22Rv1 (cell line): Measurements from ENCODE around the gene SMYD1.

Experiments used
- ZFX ChIP-seq: fragments of 450-650 bp; IDR thresholded peaks from 2 replicates; pipeline ENCODE4 v1.6.1; 2017; ENCODE audit warnings: antibody characterized with exemption, borderline replicate concordance
- TF ChIP-seq, protein P1 (sequence below): fragments of 450-650 bp; IDR thresholded peaks from 2 replicates; pipeline ENCODE4 v1.5.1; 2017; ENCODE audit warnings: mild to moderate bottlenecking

DNA sequence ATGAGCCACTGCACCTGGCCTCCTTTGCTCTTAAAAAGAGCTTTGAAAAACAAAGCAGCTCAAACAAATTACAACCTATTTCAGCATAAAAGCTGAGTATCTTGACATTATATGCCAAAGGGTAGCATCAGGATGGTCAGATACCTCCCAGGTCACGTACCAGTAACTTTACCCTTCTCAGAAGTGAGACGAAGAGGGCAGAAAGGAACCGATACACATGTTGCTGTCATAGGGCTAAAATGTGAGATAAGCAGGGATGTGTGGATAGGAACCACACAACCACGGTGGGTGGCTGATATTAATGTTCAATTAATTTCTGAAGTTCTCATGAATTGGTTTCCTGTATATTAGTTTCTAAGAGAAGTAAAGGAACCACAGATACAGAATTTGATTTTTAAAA, 38.7 kb upstream of the SMYD1 start:
- no peak for TF ChIP-seq ZFX
- TF ChIP-seq, protein P1, sequence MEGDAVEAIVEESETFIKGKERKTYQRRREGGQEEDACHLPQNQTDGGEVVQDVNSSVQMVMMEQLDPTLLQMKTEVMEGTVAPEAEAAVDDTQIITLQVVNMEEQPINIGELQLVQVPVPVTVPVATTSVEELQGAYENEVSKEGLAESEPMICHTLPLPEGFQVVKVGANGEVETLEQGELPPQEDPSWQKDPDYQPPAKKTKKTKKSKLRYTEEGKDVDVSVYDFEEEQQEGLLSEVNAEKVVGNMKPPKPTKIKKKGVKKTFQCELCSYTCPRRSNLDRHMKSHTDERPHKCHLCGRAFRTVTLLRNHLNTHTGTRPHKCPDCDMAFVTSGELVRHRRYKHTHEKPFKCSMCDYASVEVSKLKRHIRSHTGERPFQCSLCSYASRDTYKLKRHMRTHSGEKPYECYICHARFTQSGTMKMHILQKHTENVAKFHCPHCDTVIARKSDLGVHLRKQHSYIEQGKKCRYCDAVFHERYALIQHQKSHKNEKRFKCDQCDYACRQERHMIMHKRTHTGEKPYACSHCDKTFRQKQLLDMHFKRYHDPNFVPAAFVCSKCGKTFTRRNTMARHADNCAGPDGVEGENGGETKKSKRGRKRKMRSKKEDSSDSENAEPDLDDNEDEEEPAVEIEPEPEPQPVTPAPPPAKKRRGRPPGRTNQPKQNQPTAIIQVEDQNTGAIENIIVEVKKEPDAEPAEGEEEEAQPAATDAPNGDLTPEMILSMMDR, result no peak
